Uterus (tissue), 2 donors: ENCODE data around the gene ACVR1.

ENCODE experiments used
- POLR2A ChIP-seq, 2 donors: fragments of 450-650 bp; IDR thresholded peaks; one replicate each; pipeline ENCODE4 v1.6.1; 2016; ENCODE audit warnings: antibody characterized with exemption in 2 of 2, mild to moderate bottlenecking in 1 of 2, moderate library complexity in 1 of 2
- TF ChIP-seq, protein P1 (sequence below), 4 experiments: fragments of 200-600 bp in 2 of 4; fragments of 450-650 bp in 2 of 4; sonication (generic) in 2 of 4; IDR thresholded peaks; one replicate each; pipeline ENCODE4 v1.5.1; 2016 to 2019; ENCODE audit warnings: antibody characterized with exemption in 4 of 4, mild to moderate bottlenecking in 2 of 4, moderate library complexity in 1 of 4

DNA sequence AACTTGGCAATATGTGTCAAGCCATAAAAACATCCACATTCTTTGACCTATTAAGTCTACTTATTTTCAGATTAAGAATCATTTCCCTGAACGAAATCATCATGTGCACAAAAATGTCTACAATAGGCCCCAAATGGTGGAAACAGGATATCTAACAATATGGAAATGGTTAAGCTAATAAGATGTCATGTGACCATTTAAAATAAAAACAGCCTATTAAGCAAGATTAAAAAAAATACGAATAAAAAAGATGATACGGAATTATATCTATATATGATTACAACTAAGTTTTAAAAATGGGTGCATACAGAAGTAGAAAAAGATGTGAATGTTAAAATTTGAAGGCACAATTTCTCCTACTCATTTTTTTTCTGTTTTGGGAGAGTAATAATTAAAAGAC lies 128.8 kb downstream of the ACVR1 start:
- TF ChIP-seq, protein P1, sequence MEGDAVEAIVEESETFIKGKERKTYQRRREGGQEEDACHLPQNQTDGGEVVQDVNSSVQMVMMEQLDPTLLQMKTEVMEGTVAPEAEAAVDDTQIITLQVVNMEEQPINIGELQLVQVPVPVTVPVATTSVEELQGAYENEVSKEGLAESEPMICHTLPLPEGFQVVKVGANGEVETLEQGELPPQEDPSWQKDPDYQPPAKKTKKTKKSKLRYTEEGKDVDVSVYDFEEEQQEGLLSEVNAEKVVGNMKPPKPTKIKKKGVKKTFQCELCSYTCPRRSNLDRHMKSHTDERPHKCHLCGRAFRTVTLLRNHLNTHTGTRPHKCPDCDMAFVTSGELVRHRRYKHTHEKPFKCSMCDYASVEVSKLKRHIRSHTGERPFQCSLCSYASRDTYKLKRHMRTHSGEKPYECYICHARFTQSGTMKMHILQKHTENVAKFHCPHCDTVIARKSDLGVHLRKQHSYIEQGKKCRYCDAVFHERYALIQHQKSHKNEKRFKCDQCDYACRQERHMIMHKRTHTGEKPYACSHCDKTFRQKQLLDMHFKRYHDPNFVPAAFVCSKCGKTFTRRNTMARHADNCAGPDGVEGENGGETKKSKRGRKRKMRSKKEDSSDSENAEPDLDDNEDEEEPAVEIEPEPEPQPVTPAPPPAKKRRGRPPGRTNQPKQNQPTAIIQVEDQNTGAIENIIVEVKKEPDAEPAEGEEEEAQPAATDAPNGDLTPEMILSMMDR (IDR thresholded peaks at IDR 0.05), result no peak
- TF ChIP-seq POLR2A (IDR thresholded peaks at IDR 0.05), result no peak
